Panc1 (cell line): Measurements from ENCODE around the gene GRK2. TPM values are rescaled to one million over a fixed set of nuclear protein-coding genes. Genes with fewer than 3 reads are reported as not detected.

Source experiments
- ATAC-seq: fragments of 200-7000 bp; cut with Tn5 transposase; 2 replicates; pipeline ENCODE4 v1.9.1; 2020; ENCODE audit warnings: mild to moderate bottlenecking, moderate library complexity
- BruUV-seq: library from RNA; stranded (reverse); fragments of 400-500 nt; replicated peaks from 2 replicates; lab custom pipeline; 2021; lab: Mats Ljungman, UMichigan
- CTCF ChIA-PET: fragments of 300-600 bp; sonication (Branson Sonifier 250); formaldehyde crosslinking; loops from one replicate; lab custom pipeline; 2022; ENCODE audit warnings: antibody characterized with exemption; lab: Charles Lee
- POLR2A ChIA-PET: fragments of 300-600 bp; sonication (Branson Sonifier 250); formaldehyde crosslinking; loops from one replicate; lab custom pipeline; 2022; ENCODE audit warnings: antibody characterized with exemption; lab: Charles Lee
- DNase-seq: peaks from one replicate; pipeline ENCODE4 v3.0.0-alpha.2; 2010; ENCODE audit warnings: low read depth, low spot score
- H3K27ac ChIP-seq: 2 replicates; pipeline ENCODE4 v1.5.1; 2011; ENCODE audit warnings: mild to moderate bottlenecking, low read length, inconsistent platforms
- H3K27me3 ChIP-seq: fragments of 200-500 bp; sonication (Bioruptor generic); 2 replicates; pipeline ENCODE4 v1.6.0; 2014; ENCODE audit warnings: low read length, inconsistent platforms; ENCODE audit not compliant: control insufficient read depth, insufficient read depth
- H3K36me3 ChIP-seq: fragments of 200-500 bp; sonication (Bioruptor generic); 2 replicates; pipeline ENCODE4 v1.5.1; 2014; ENCODE audit warnings: inconsistent platforms, mild to moderate bottlenecking, low read length, moderate library complexity; ENCODE audit not compliant: control insufficient read depth, insufficient read depth
- H3K4me1 ChIP-seq: 2 replicates; pipeline ENCODE4 v1.5.1; 2011; ENCODE audit warnings: inconsistent platforms, mild to moderate bottlenecking, low read length, moderate library complexity; ENCODE audit not compliant: control insufficient read depth, insufficient read depth
- H3K4me3 ChIP-seq, 2 experiments: 2 replicates each; pipeline ENCODE4 v1.5.1; 2011 to 2012; ENCODE audit warnings: low read depth in 2 of 2, low read length in 2 of 2, mild to moderate bottlenecking in 2 of 2, inconsistent platforms in 1 of 2, moderate library complexity in 1 of 2
- H3K9me3 ChIP-seq: fragments of 200-500 bp; sonication (Bioruptor generic); 2 replicates; pipeline ENCODE4 v1.5.1; 2014; ENCODE audit warnings: low read depth, mild to moderate bottlenecking, inconsistent platforms, low read length, moderate library complexity; ENCODE audit not compliant: control insufficient read depth, insufficient read depth
- POLR2AphosphoS5 ChIP-seq: IDR thresholded peaks from 2 replicates; pipeline ENCODE4 v1.6.1; 2012; ENCODE audit warnings: mild to moderate bottlenecking, low read depth, low read length, moderate library complexity
- SIN3A ChIP-seq: IDR thresholded peaks from 2 replicates; pipeline ENCODE4 v1.6.1; 2012; ENCODE audit warnings: low read depth, mild to moderate bottlenecking, low read length, moderate library complexity, borderline replicate concordance; ENCODE audit not compliant: insufficient read depth
- TCF7L2 ChIP-seq: IDR thresholded peaks from 2 replicates; pipeline ENCODE4 v1.6.1; 2011; ENCODE audit warnings: mild to moderate bottlenecking, low read depth, low read length, inconsistent platforms
- in situ Hi-C: cut with HindIII; loops from 2 replicates; pipeline ENCODE4 v1.10.0; 2016; ENCODE audit warnings: low sequenced_read_pairs, low pct_unique_long_range_greater_than_20kb
- intact Hi-C: fragments of 100-400 bp; cut with micrococcal nuclease; formaldehyde crosslinking; loops from one replicate; pipeline ENCODE4 v1.10.0; 2022; ENCODE audit not compliant: unreplicated experiment
- total RNA-seq: library from RNA; stranded (reverse); gene quantifications from one replicate; pipeline ENCODE4 v1.2.1, GENCODE V29; 2021; ENCODE audit not compliant: unreplicated experiment
- TF ChIP-seq, protein P1 (sequence below), 2 experiments: IDR thresholded peaks; 2 replicates each; pipeline ENCODE4 v1.6.1; 2011 to 2012; ENCODE audit warnings: low read depth in 2 of 2, control low read depth in 1 of 2, low read length in 1 of 2, mild to moderate bottlenecking in 1 of 2, moderate library complexity in 1 of 2; ENCODE audit not compliant: insufficient read depth in 1 of 2
- TF ChIP-seq, protein P2 (sequence below): fragments of 450-650 bp; IDR thresholded peaks from 2 replicates; pipeline ENCODE4 v1.5.1; 2017; ENCODE audit warnings: mild to moderate bottlenecking

The GRK2 gene
- total RNA-seq, 1 experiment from 2014 or later: 103 TPM

DNA sequence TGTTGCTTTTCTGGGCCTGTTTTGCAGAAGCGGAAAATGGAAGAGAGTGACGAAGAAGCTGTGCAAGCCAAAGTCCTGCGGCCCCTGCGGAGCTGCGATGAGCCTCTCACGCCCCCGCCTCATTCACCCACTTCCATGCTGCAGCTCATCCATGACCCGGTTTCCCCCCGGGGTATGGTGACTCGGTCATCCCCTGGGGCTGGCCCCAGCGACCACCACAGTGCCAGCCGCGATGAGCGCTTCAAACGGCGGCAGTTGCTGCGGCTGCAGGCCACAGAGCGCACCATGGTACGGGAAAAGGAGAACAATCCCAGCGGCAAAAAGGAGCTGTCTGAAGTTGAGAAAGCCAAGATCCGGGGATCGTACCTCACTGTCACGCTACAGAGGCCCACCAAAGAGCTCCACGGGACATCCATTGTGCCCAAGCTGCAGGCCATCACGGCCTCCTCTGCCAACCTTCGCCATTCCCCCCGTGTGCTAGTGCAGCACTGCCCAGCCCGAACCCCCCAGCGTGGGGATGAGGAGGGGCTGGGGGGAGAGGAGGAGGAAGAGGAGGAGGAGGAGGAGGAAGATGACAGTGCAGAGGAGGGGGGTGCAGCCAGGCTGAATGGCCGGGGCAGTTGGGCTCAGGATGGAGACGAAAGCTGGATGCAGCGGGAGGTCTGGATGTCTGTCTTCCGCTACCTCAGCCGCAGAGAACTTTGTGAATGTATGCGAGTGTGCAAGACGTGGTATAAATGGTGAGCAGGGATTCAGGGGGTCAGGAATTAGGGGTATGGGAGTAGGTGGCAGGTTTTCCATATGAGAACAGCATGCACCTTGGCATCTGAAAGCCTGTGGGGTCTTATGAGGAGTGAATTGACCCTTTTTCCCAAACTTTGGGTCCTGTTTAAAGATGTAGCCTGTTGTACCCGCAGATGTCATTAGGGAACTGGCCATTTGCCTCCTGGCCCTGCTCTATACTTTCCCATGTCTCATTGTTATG is 15.9 kb upstream of the GRK2 start:
- intact Hi-C loops: no loop called here
- H3K4me1 ChIP-seq: no peaks in the 10 kb centered on the region
- no peaks in the 10 kb centered on the region for H3K27me3 ChIP-seq
- CTCF ChIA-PET: interaction anchor here (0.5 kb wide), 1 partner anchor 414 kb away, joined by 6 read pairs; no protein-coding TSS in a partner anchor
- no peaks in the 10 kb centered on the region for H3K9me3 ChIP-seq
- H3K27ac ChIP-seq: no peak overlapping the region
- TF ChIP-seq TCF7L2 (no peak), SIN3A (no peak), POLR2AphosphoS5 (no peak)
- TF ChIP-seq, protein P1, sequence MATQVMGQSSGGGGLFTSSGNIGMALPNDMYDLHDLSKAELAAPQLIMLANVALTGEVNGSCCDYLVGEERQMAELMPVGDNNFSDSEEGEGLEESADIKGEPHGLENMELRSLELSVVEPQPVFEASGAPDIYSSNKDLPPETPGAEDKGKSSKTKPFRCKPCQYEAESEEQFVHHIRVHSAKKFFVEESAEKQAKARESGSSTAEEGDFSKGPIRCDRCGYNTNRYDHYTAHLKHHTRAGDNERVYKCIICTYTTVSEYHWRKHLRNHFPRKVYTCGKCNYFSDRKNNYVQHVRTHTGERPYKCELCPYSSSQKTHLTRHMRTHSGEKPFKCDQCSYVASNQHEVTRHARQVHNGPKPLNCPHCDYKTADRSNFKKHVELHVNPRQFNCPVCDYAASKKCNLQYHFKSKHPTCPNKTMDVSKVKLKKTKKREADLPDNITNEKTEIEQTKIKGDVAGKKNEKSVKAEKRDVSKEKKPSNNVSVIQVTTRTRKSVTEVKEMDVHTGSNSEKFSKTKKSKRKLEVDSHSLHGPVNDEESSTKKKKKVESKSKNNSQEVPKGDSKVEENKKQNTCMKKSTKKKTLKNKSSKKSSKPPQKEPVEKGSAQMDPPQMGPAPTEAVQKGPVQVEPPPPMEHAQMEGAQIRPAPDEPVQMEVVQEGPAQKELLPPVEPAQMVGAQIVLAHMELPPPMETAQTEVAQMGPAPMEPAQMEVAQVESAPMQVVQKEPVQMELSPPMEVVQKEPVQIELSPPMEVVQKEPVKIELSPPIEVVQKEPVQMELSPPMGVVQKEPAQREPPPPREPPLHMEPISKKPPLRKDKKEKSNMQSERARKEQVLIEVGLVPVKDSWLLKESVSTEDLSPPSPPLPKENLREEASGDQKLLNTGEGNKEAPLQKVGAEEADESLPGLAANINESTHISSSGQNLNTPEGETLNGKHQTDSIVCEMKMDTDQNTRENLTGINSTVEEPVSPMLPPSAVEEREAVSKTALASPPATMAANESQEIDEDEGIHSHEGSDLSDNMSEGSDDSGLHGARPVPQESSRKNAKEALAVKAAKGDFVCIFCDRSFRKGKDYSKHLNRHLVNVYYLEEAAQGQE (IDR thresholded peaks at IDR 0.05; ENCODE audit: insufficient read depth in 1 of 2, low read depth in 2 of 2, low read length in 1 of 2): no peak
- TF ChIP-seq, protein P2, sequence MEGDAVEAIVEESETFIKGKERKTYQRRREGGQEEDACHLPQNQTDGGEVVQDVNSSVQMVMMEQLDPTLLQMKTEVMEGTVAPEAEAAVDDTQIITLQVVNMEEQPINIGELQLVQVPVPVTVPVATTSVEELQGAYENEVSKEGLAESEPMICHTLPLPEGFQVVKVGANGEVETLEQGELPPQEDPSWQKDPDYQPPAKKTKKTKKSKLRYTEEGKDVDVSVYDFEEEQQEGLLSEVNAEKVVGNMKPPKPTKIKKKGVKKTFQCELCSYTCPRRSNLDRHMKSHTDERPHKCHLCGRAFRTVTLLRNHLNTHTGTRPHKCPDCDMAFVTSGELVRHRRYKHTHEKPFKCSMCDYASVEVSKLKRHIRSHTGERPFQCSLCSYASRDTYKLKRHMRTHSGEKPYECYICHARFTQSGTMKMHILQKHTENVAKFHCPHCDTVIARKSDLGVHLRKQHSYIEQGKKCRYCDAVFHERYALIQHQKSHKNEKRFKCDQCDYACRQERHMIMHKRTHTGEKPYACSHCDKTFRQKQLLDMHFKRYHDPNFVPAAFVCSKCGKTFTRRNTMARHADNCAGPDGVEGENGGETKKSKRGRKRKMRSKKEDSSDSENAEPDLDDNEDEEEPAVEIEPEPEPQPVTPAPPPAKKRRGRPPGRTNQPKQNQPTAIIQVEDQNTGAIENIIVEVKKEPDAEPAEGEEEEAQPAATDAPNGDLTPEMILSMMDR: no peak
- BruUV-seq: TSS peak; percentile 16
- in situ Hi-C loops: no loop called here
- no peak for DNase-seq
- POLR2A ChIA-PET: no interaction called here
- peaks cover 80% of the 10 kb centered on the region for H3K36me3 ChIP-seq
- no peak for ATAC-seq
- no peak overlapping the region for H3K4me3 ChIP-seq

DNA sequence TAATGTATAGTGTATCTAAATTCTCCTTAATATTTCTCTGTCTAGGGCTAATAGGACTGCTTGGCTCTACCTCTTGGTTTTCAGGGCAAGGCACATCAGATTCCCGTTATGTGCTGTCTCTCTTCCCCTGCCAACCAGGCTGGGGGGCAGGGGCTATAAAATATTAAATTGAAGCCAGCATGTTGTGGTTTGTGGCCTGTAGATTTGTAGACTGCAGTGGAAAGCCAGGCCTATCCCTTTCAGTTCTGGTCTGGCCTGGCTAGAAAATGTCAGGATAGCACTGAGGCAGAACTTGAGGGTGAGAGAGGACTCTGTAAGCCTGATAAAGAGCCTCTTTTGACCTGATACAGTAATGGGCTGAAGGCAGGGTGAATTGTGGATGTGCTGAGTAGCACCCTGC is 14.4 kb upstream of the GRK2 start:
- TF ChIP-seq SIN3A (no peak), POLR2AphosphoS5 (no peak), TCF7L2 (no peak)
- TF ChIP-seq, protein P1 (IDR thresholded peaks at IDR 0.05; ENCODE audit: insufficient read depth in 1 of 2, low read depth in 2 of 2, low read length in 1 of 2): no peak
- TF ChIP-seq, protein P2: no peak
- CTCF ChIA-PET: no interaction called here
- H3K9me3 ChIP-seq: no peaks in the 10 kb centered on the region
- H3K27ac ChIP-seq: no peak overlapping the region
- POLR2A ChIA-PET: no interaction called here
- H3K4me3 ChIP-seq: no peak overlapping the region
- intact Hi-C loops: no loop called here
- DNase-seq (no peak), ATAC-seq (no peak)
- BruUV-seq: no TSS peak
- in situ Hi-C loops: no loop called here
- no peaks in the 10 kb centered on the region for H3K27me3 ChIP-seq
- H3K36me3 ChIP-seq: peaks cover 70% of the 10 kb centered on the region
- H3K4me1 ChIP-seq: no peaks in the 10 kb centered on the region
